HFFc6 (cell line): Measurements from ENCODE around the gene HIVEP2. TPM values are rescaled to one million over a fixed set of nuclear protein-coding genes. Genes with fewer than 3 reads are reported as not detected.

Source experiments
- DNase-seq: peaks from one replicate; pipeline ENCODE4 v3.0.0-alpha.2; 2018
- H3K27ac Mint-ChIP-seq: 2 replicates; pipeline ENCODE4 v1.8.0; 2020; ENCODE audit warnings: mild to moderate bottlenecking, mixed read lengths
- H3K27me3 Mint-ChIP-seq: 2 replicates; pipeline ENCODE4 v1.8.0; 2021; ENCODE audit warnings: mild to moderate bottlenecking, moderate library complexity, mixed read lengths; ENCODE audit not compliant: insufficient read depth
- H3K36me3 Mint-ChIP-seq: 2 replicates; pipeline ENCODE4 v1.8.0; 2021; ENCODE audit warnings: low read depth, mixed read lengths
- H3K4me1 Mint-ChIP-seq: 2 replicates; pipeline ENCODE4 v1.8.0; 2020; ENCODE audit warnings: low read depth, mixed read lengths
- H3K4me3 Mint-ChIP-seq: 2 replicates; pipeline ENCODE4 v1.8.0; 2020; ENCODE audit warnings: mild to moderate bottlenecking, moderate library complexity, mixed read lengths
- H3K9me3 Mint-ChIP-seq: 2 replicates; pipeline ENCODE4 v1.8.0; 2020; ENCODE audit warnings: mild to moderate bottlenecking, mixed read lengths
- total RNA-seq, 6 experiments: library from RNA; stranded (reverse); fragmentation: NEBNext Ultra II Directional; extraction: Animal tissue kit (Norgen Biotek cat#: 25700); gene quantifications; 2 replicates in 1 of 6; 3 replicates in 5 of 6; pipeline ENCODE4 v1.2.3, GENCODE V29; 2021
- TF ChIP-seq, protein P1 (sequence below): fragments of 200-600 bp; sonication (generic); IDR thresholded peaks from 2 replicates; pipeline ENCODE4 v1.5.0; 2021; ENCODE audit warnings: antibody characterized with exemption, mild to moderate bottlenecking

Gene HIVEP2
- total RNA-seq, 6 experiments from 2014 or later = 14.0 to 19.5 (median 17.1) TPM

DNA sequence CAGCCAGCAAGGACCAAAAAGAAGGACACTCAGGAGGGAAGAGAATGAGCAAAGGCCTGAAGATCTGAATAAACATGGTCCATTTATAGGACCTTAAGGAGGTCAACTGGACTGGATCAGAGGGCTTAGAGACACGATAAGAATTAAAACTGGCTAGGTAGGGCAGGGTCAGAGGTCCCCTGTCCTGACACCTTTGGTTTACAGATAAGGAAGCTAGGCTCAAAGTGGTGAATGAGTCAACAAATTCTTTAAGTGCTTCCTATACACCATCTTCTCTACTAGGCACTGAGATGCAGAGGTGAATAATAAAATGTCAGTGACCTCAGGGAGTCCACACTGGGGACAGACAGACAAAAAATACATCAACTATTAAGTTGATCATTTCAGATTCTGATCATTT is 70.3 kb downstream of the HIVEP2 start:
- DNase-seq = no peak
- no peak overlapping the region for H3K4me3 Mint-ChIP-seq
- peaks cover 17% of the 10 kb centered on the region for H3K36me3 Mint-ChIP-seq
- TF ChIP-seq, protein P1, sequence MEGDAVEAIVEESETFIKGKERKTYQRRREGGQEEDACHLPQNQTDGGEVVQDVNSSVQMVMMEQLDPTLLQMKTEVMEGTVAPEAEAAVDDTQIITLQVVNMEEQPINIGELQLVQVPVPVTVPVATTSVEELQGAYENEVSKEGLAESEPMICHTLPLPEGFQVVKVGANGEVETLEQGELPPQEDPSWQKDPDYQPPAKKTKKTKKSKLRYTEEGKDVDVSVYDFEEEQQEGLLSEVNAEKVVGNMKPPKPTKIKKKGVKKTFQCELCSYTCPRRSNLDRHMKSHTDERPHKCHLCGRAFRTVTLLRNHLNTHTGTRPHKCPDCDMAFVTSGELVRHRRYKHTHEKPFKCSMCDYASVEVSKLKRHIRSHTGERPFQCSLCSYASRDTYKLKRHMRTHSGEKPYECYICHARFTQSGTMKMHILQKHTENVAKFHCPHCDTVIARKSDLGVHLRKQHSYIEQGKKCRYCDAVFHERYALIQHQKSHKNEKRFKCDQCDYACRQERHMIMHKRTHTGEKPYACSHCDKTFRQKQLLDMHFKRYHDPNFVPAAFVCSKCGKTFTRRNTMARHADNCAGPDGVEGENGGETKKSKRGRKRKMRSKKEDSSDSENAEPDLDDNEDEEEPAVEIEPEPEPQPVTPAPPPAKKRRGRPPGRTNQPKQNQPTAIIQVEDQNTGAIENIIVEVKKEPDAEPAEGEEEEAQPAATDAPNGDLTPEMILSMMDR = no peak
- H3K9me3 Mint-ChIP-seq = no peaks in the 10 kb centered on the region
- H3K4me1 Mint-ChIP-seq = peaks cover 57% of the 10 kb centered on the region
- peak overlapping the region; percentile 50 for H3K27ac Mint-ChIP-seq
- peaks cover 2% of the 10 kb centered on the region; the same call in 1 of the 2 replicates for H3K27me3 Mint-ChIP-seq

DNA sequence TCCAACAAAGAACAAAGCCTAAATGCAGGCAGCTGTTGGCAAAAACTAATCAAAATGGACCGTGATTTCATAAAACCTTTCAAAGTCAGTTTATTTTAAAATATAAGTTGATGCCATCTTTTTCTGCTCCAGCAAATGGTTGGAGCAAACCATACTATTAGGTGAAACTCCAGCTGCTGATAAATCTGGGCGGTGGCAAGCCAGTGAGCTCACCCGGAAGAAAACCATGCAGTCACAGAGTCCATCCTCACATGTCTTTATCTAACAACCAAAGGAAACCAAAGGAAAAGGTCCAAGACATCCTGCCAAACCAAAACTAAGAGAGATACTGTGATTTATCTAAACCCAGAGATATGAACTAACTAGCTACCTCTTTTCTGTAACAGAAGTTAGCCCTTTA is 72.6 kb downstream of the HIVEP2 start:
- Mint-ChIP-seq H3K4me1 (peaks cover 63% of the 10 kb centered on the region), H3K9me3 (no peaks in the 10 kb centered on the region), H3K27ac (peak overlapping the region; percentile 85), H3K4me3 (no peak overlapping the region; the same call in 1 of the 2 replicates), H3K27me3 (peaks cover 2% of the 10 kb centered on the region; the same call in 1 of the 2 replicates), H3K36me3 (peaks cover under 1% of the 10 kb centered on the region)
- TF ChIP-seq, protein P1 = no peak
- no peak for DNase-seq

DNA sequence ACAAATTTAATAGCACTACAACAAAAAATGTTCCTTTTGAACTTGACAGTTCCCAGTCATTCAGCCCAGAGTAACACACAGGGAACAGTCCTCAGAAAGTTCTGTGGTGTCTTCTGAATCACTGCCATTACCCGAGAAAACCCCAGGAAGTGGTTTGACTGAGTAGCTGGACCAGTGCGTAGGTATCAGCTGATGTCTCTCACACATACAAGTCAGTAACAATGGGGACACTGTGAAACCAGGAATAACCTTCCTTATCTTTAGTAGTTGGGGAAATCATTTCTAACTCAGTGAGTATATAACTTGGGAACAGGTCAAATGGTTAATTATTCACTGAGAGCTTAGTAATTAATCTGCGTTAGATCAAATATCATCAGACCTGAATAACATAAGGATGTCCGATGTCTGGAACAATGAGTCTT is 73.1 kb downstream of the HIVEP2 start:
- H3K27ac Mint-ChIP-seq = peak overlapping the region; percentile 85

DNA sequence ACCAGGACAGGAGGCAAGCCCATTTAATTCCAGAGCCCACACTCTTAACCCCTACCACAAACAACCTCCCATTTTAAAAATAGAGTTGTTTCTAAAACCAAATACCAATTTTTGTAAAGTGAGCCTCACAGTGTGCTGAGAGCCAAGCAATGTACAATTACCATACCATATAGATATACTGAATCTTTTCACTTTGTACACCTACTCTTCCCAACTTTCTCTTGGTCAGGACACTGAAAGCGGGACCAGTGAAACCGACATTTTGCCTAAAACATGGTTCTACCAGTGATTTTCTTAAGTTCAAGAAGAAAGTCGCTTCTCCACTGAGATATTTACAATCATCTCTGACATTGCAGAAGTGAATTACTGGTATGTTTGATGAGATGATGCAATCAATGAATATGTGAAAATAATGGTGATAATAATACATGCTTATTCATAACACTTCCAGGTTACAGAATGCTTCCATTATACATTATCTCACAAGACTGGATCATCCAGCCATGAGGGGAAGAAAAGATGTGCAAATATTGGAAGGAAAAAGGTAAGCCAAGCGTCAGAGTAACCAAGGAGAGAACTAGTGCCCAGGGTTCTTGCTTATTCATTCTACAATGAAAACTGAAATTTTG is 74.1 kb downstream of the HIVEP2 start:
- H3K27ac Mint-ChIP-seq = peak overlapping the region; percentile 22; the same call in 1 of the 2 replicates
- DNase-seq = no peak
- no peak overlapping the region for H3K4me3 Mint-ChIP-seq
- H3K4me1 Mint-ChIP-seq = peaks cover 69% of the 10 kb centered on the region
- no peaks in the 10 kb centered on the region for H3K9me3 Mint-ChIP-seq
- TF ChIP-seq, protein P1 = no peak
- H3K27me3 Mint-ChIP-seq = no peaks in the 10 kb centered on the region; the same call in 1 of the 2 replicates
- no peaks in the 10 kb centered on the region; the same call in 1 of the 2 replicates for H3K36me3 Mint-ChIP-seq

More for the DNA sequence above, 73.1 kb downstream of the HIVEP2 start:
- no peaks in the 10 kb centered on the region for H3K9me3 Mint-ChIP-seq
- H3K27me3 Mint-ChIP-seq = peaks cover 2% of the 10 kb centered on the region; the same call in 1 of the 2 replicates
- DNase-seq = peak; percentile 86
- peaks cover 67% of the 10 kb centered on the region for H3K4me1 Mint-ChIP-seq
- TF ChIP-seq, protein P1 = no peak
- peak overlapping the region; percentile 57 for H3K4me3 Mint-ChIP-seq
- H3K36me3 Mint-ChIP-seq = no peaks in the 10 kb centered on the region; the same call in 1 of the 2 replicates

DNA sequence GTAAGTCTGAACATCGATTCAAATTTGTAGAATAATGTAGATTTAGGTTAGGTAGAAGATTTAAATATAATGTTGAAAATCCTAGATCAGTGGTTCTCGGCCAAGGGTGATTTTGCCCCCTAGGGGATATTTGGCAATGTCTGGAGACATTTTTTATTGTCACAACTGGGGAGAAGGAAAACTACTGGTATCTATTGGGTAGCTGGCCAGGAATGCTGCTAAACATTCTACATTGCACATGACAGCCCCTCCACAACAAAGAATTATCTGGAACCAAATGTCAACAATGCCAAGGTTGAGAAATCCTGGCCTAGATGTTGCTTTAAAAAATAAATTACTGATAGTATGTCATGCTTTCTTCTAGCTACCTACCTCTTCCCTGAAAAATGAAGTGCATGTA is 76.1 kb downstream of the HIVEP2 start:
- Mint-ChIP-seq H3K9me3 (no peaks in the 10 kb centered on the region), H3K4me1 (peaks cover 53% of the 10 kb centered on the region), H3K36me3 (no peaks in the 10 kb centered on the region; the same call in 1 of the 2 replicates), H3K4me3 (no peak overlapping the region), H3K27ac (no peak overlapping the region), H3K27me3 (no peaks in the 10 kb centered on the region; the same call in 1 of the 2 replicates)
- DNase-seq = no peak
- TF ChIP-seq, protein P1 = 0 out of 2 replicates have a peak, but pooled peaks have one; percentile 28
